IMR-90 (cell line): Measurements from ENCODE around the gene ZNF341. TPM values are rescaled to one million over a fixed set of nuclear protein-coding genes. Genes with fewer than 3 reads are reported as not detected.

ENCODE experiments used
- ATAC-seq: fragments of 200-7000 bp; cut with Tn5 transposase; 2 replicates; pipeline ENCODE4 v1.9.1; 2020; ENCODE audit warnings: low read depth, mild to moderate bottlenecking, moderate library complexity
- BruUV-seq: library from RNA; stranded (reverse); fragments of 400-500 nt; replicated peaks from 2 replicates; lab custom pipeline; 2021; lab: Mats Ljungman, UMichigan
- CTCF ChIA-PET: fragments of 300-600 bp; formaldehyde crosslinking; extraction: SDS; loops from one replicate; lab custom pipeline; 2021; ENCODE audit warnings: antibody characterized with exemption; lab: Yijun Ruan, JAX
- POLR2A ChIA-PET: fragments of 300-600 bp; sonication (Branson Sonifier 250); formaldehyde crosslinking; loops from one replicate; lab custom pipeline; 2022; ENCODE audit warnings: antibody characterized with exemption; ENCODE audit not compliant: unreplicated experiment; lab: Charles Lee
- DNase-seq: peaks from one replicate; pipeline ENCODE4 v3.0.0; 2013
- H2AFZ ChIP-seq: replicated peaks from 2 replicates; pipeline ENCODE3; 2013; ENCODE audit warnings: low read length, mild to moderate bottlenecking; ENCODE audit not compliant: poor library complexity
- H2AK5ac ChIP-seq: 2 replicates; pipeline ENCODE4 v1.6.1; 2013; ENCODE audit warnings: low read depth, low read length, inconsistent platforms
- H2AK9ac ChIP-seq: replicated peaks from 2 replicates; pipeline ENCODE3; 2013; ENCODE audit warnings: mild to moderate bottlenecking, low read depth, low read length, moderate library complexity; ENCODE audit not compliant: poor library complexity
- H2BK120ac ChIP-seq: 2 replicates; pipeline ENCODE4 v1.6.1; 2013; ENCODE audit warnings: low read depth, low read length, inconsistent platforms
- H2BK15ac ChIP-seq: 3 replicates; pipeline ENCODE4 v1.6.1; 2013; ENCODE audit warnings: low read depth, low read length, inconsistent platforms
- H2BK20ac ChIP-seq: 2 replicates; pipeline ENCODE4 v1.6.1; 2013; ENCODE audit warnings: low read depth, mild to moderate bottlenecking, inconsistent platforms, low read length, moderate library complexity
- H2BK5ac ChIP-seq: 2 replicates; pipeline ENCODE4 v1.6.1; 2013; ENCODE audit warnings: mild to moderate bottlenecking, low read depth, low read length, inconsistent platforms; ENCODE audit not compliant: poor library complexity, severe bottlenecking
- H3K14ac ChIP-seq: replicated peaks from 2 replicates; pipeline ENCODE4 v1.6.1; 2013; ENCODE audit warnings: low read depth, low read length, inconsistent platforms
- H3K18ac ChIP-seq: 2 replicates; pipeline ENCODE4 v1.6.1; 2013; ENCODE audit warnings: low read depth, low read length, control low read depth
- H3K23ac ChIP-seq: 2 replicates; pipeline ENCODE4 v1.6.1; 2013; ENCODE audit warnings: low read depth, low read length, inconsistent platforms
- H3K27ac ChIP-seq: 2 replicates; pipeline ENCODE4 v1.5.1; 2013; ENCODE audit warnings: mild to moderate bottlenecking, control low read depth, low read length; ENCODE audit not compliant: insufficient read depth
- H3K27me3 ChIP-seq: 2 replicates; pipeline ENCODE4 v1.6.1; 2013; ENCODE audit warnings: low read length; ENCODE audit not compliant: control insufficient read depth, insufficient read depth
- H3K36me3 ChIP-seq: 2 replicates; pipeline ENCODE4 v1.6.1; 2013; ENCODE audit warnings: low read length, mixed read lengths; ENCODE audit not compliant: control insufficient read depth, insufficient read depth
- H3K4ac ChIP-seq: 2 replicates; pipeline ENCODE4 v1.6.1; 2013; ENCODE audit warnings: low read depth, low read length, inconsistent platforms
- H3K4me1 ChIP-seq: 2 replicates; pipeline ENCODE4 v1.6.1; 2013; ENCODE audit warnings: low read length, mixed read lengths; ENCODE audit not compliant: control insufficient read depth, insufficient read depth
- H3K4me2 ChIP-seq: 2 replicates; pipeline ENCODE4 v1.6.1; 2013; ENCODE audit warnings: low read depth, mild to moderate bottlenecking, control low read depth, low read length, moderate library complexity
- H3K4me3 ChIP-seq: 2 replicates; pipeline ENCODE4 v1.5.1; 2013; ENCODE audit warnings: low read depth, mild to moderate bottlenecking, control low read depth, low read length, moderate library complexity; ENCODE audit not compliant: insufficient read depth
- H3K56ac ChIP-seq: 2 replicates; pipeline ENCODE4 v1.6.1; 2013; ENCODE audit warnings: low read length, inconsistent platforms; ENCODE audit not compliant: insufficient read depth; ENCODE audit errors: extremely low read depth
- H3K79me1 ChIP-seq, 2 experiments: 2 replicates each; pipeline ENCODE4 v1.6.1; 2013; ENCODE audit warnings: low read length in 2 of 2, inconsistent platforms in 1 of 2, low read depth in 1 of 2
- H3K9ac ChIP-seq: 2 replicates; pipeline ENCODE4 v1.6.1; 2013; ENCODE audit warnings: low read depth, low read length, control low read depth
- H3K9me1 ChIP-seq: 2 replicates; pipeline ENCODE4 v1.6.1; 2013; ENCODE audit warnings: low read length, inconsistent platforms; ENCODE audit not compliant: insufficient read depth
- H3K9me3 ChIP-seq: 2 replicates; pipeline ENCODE4 v1.6.1; 2013; ENCODE audit warnings: low read length; ENCODE audit not compliant: control insufficient read depth, insufficient read depth
- H4K20me1 ChIP-seq: 2 replicates; pipeline ENCODE4 v1.6.1; 2013; ENCODE audit warnings: low read length, inconsistent platforms; ENCODE audit not compliant: insufficient read depth
- H4K5ac ChIP-seq: 2 replicates; pipeline ENCODE4 v1.6.1; 2013; ENCODE audit warnings: mild to moderate bottlenecking, low read depth, low read length, control low read depth
- H4K8ac ChIP-seq, 2 experiments: 2 replicates each; pipeline ENCODE4 v1.6.1; 2013; ENCODE audit warnings: low read depth in 2 of 2, low read length in 2 of 2, control low read depth in 1 of 2, inconsistent platforms in 1 of 2
- H4K91ac ChIP-seq: 2 replicates; pipeline ENCODE4 v1.6.1; 2013; ENCODE audit warnings: low read depth, low read length, inconsistent platforms; ENCODE audit not compliant: insufficient read depth
- BHLHE40 ChIP-seq: fragments of 150-350 bp; IDR thresholded peaks from 2 replicates; pipeline ENCODE4 v1.6.1; 2016; ENCODE audit warnings: mild to moderate bottlenecking, low read depth, low read length
- CEBPB ChIP-seq: IDR thresholded peaks from 2 replicates; pipeline ENCODE4 v1.6.1; 2012; ENCODE audit warnings: low read depth, low read length, improper control_type of control experiment
- CHD1 ChIP-seq: IDR thresholded peaks from 2 replicates; pipeline ENCODE4 v1.6.1; 2012; ENCODE audit warnings: low read depth, low read length, improper control_type of control experiment
- FOS ChIP-seq: fragments of 150-350 bp; IDR thresholded peaks from 2 replicates; pipeline ENCODE4 v1.6.1; 2016; ENCODE audit warnings: low read depth, low read length
- MAFK ChIP-seq: IDR thresholded peaks from 2 replicates; pipeline ENCODE4 v1.6.1; 2012; ENCODE audit warnings: low read depth, low read length, improper control_type of control experiment
- MXI1 ChIP-seq: IDR thresholded peaks from 2 replicates; pipeline ENCODE4 v1.6.1; 2012; ENCODE audit warnings: low read depth, mild to moderate bottlenecking, low read length, moderate library complexity, borderline replicate concordance
- NFE2L2 ChIP-seq: fragments of 150-350 bp; IDR thresholded peaks from 2 replicates; pipeline ENCODE4 v1.6.1; 2016; ENCODE audit warnings: low read depth, mild to moderate bottlenecking, low read length
- RAD21 ChIP-seq: IDR thresholded peaks from 2 replicates; pipeline ENCODE4 v1.6.1; 2012; ENCODE audit warnings: low read length, improper control_type of control experiment
- RCOR1 ChIP-seq: IDR thresholded peaks from 2 replicates; pipeline ENCODE4 v1.6.1; 2012; ENCODE audit warnings: mild to moderate bottlenecking, low read length, improper control_type of control experiment; ENCODE audit not compliant: insufficient replicate concordance
- RFX5 ChIP-seq: IDR thresholded peaks from 2 replicates; pipeline ENCODE4 v1.8.0; 2012; ENCODE audit warnings: low read depth, mild to moderate bottlenecking, low read length, moderate library complexity
- SMC3 ChIP-seq: fragments of 150-350 bp; IDR thresholded peaks from 2 replicates; pipeline ENCODE4 v1.6.1; 2016; ENCODE audit warnings: low read depth, mild to moderate bottlenecking, antibody characterized with exemption, low read length, moderate library complexity
- WGBS, 2 experiments: methylation state at CpG; one replicate each; pipeline versions ENCODE4 v1.1.5 to v1.1.7; 2013; ENCODE audit warnings: missing lambda C conversion rate in 2 of 2; ENCODE audit not compliant: insufficient read length in 1 of 2; ENCODE audit errors: extremely low coverage in 2 of 2; 5-methylcytosine and 5-hydroxymethylcytosine counted together
- dilution Hi-C: fragments of 300-500 bp; cut with HindIII; formaldehyde crosslinking; loops from one replicate; pipeline ENCODE4 v1.14.3; 2018; ENCODE audit warnings: low sequenced_read_pairs; ENCODE audit not compliant: unreplicated experiment
- in situ Hi-C: fragments of 300-500 bp; cut with MboI; formaldehyde crosslinking; loops from 3 replicates; pipeline ENCODE4 v1.14.3; 2019; ENCODE audit warnings: low sequenced_read_pairs, inconsistent platforms, mixed read lengths
- intact Hi-C: fragments of 100-400 bp; cut with micrococcal nuclease; formaldehyde crosslinking; loops from 2 replicates; pipeline ENCODE4 v1.10.0; 2022
- polyA plus RNA-seq, 3 experiments: library from polyadenylated mRNA; depleted of rRNA; stranded (reverse); fragments of >200 nt; gene quantifications; 2 replicates each; pipeline ENCODE4 v1.2.3, GENCODE V29; 2012; ENCODE audit warnings: low replicate concordance in 1 of 3
- total RNA-seq: library from RNA; depleted of rRNA; stranded (reverse); fragments of >200 nt; gene quantifications from 2 replicates; pipeline ENCODE4 v1.2.3, GENCODE V29; 2012
- TF ChIP-seq, protein P1 (sequence below): fragments of 150-350 bp; IDR thresholded peaks from 2 replicates; pipeline ENCODE4 v1.6.1; 2017; ENCODE audit warnings: mild to moderate bottlenecking, antibody characterized with exemption, low read length, low read depth

Gene ZNF341
- total and polyA plus RNA-seq, 2 of the 4 experiments (the other 2 are of a cell fraction), result 1.1 to 3.4 TPM

DNA sequence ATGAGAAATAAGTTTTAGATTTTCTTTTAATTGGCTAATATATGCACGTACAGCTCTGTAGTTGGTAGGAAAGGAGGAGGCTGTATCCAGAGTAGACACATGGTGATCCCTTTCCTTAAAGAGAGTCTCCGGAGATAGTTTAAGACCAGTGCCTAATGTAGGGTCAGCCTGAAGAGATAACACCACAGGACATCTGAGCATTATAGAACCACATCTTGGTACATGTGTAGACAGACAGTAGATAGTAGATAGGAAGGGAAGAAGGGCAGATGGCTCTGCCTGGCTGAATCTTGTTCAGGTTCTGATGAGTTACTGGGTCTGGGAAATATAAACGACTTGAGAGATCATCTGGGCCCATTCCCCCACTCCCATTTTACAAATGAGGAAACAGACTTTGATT lies 97.8 kb downstream of the ZNF341 start:
- Histone ChIP-seq H4K8ac (no peak overlapping the region), H3K27ac (no peak overlapping the region; the same call in 1 of the 2 replicates), H2BK120ac (no peak overlapping the region), H3K9me1 (peaks cover 56% of the 10 kb centered on the region), H3K4me1 (peaks cover 30% of the 10 kb centered on the region), H3K27me3 (no peaks in the 10 kb centered on the region), H3K4me3 (no peak overlapping the region), H4K20me1 (peaks cover 96% of the 10 kb centered on the region), H3K23ac (no peak overlapping the region), H3K4ac (no peak overlapping the region), H2AK5ac (peak overlapping the region; percentile 68; the same call in 1 of the 2 replicates), H3K36me3 (no peaks in the 10 kb centered on the region), H3K14ac (peak overlapping the region; percentile 43; the same call in 1 of the 2 replicates), H3K79me1 (peaks cover 65 to 93% of the 10 kb centered on the region in 2 experiments), H3K9me3 (no peaks in the 10 kb centered on the region), H3K9ac (no peak overlapping the region), H4K91ac (no peak overlapping the region), H2BK5ac (no peak overlapping the region), H4K5ac (no peak overlapping the region), H3K56ac (no peak overlapping the region), H2AFZ (no peak overlapping the region), H3K4me2 (no peak overlapping the region; the same call in 1 of the 2 replicates), H2BK15ac (no peak overlapping the region; the same call in 2 of the 3 replicates), H2BK20ac (no peak overlapping the region), H3K18ac (no peak overlapping the region; the same call in 1 of the 2 replicates), H2AK9ac (no peak overlapping the region)
- intact Hi-C loops (no loop called here), dilution Hi-C loops (no loop called here), in situ Hi-C loops (no loop called here)
- TF ChIP-seq MAFK (no peak), RFX5 (no peak), CEBPB (no peak), SMC3 (no peak), MXI1 (no peak), RAD21 (no peak), NFE2L2 (no peak), BHLHE40 (no peak), RCOR1 (no peak), CHD1 (no peak), FOS (no peak)
- TF ChIP-seq, protein P1, sequence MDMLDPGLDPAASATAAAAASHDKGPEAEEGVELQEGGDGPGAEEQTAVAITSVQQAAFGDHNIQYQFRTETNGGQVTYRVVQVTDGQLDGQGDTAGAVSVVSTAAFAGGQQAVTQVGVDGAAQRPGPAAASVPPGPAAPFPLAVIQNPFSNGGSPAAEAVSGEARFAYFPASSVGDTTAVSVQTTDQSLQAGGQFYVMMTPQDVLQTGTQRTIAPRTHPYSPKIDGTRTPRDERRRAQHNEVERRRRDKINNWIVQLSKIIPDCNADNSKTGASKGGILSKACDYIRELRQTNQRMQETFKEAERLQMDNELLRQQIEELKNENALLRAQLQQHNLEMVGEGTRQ, result no peak
- no TSS peak for BruUV-seq
- DNase-seq (no peak), ATAC-seq (no peak)
- ChIA-PET CTCF (no interaction called here), POLR2A (no interaction called here)
- no CpG with 5 or more reads among the region's 3 CpGs for WGBS, 2 experiments
